HCT116 (cell line): ENCODE measurements around the gene RSL1D1.

Experiments used
- CTCF ChIP-seq, 3 experiments: fragments of 200-600 bp in 1 of 3; sonication (generic) in 1 of 3; IDR thresholded peaks in 2 of 3; conservative IDR thresholded peaks in 1 of 3; 2 replicates each; pipeline ENCODE4 v1.5.1; 2012 to 2017; ENCODE audit warnings: low read depth in 2 of 3, low read length in 2 of 3, antibody characterized with exemption in 1 of 3, borderline replicate concordance in 1 of 3, control low read depth in 1 of 3, mild to moderate bottlenecking in 1 of 3, mixed read lengths in 1 of 3, mixed run types in 1 of 3, moderate library complexity in 1 of 3; ENCODE audit not compliant: insufficient read depth in 1 of 3
- SP1 ChIP-seq: IDR thresholded peaks from 2 replicates; pipeline ENCODE4 v1.6.1; 2012; ENCODE audit warnings: low read depth
- ZFX ChIP-seq: fragments of 450-650 bp; IDR thresholded peaks from 2 replicates; pipeline ENCODE4 v1.6.1; 2017

GRCh38 chr16:11784038-11784369 lies 67.3 kb downstream of the RSL1D1 start:
- TF ChIP-seq CTCF (IDR thresholded peaks at IDR 0.05 in 2 of 3, conservative IDR thresholded peaks at IDR 0.05 in 1 of 3; ENCODE audit: borderline replicate concordance in 1 of 3, insufficient read depth in 1 of 3, low read depth in 2 of 3, low read length in 2 of 3) (no peak), SP1 (no peak), ZFX (no peak)
